Neural cell (in vitro differentiated cells): ENCODE data around the gene C14orf39. TPM values are rescaled to one million over a fixed set of nuclear protein-coding genes. Genes with fewer than 3 reads are reported as not detected.

Experiments used
- H2AFZ ChIP-seq: fragments of 200-600, 300-800 bp; sonication (generic), shearing (Covaris generic); 2 replicates; pipeline ENCODE4 v1.6.0; 2014; ENCODE audit warnings: low read depth, mild to moderate bottlenecking, antibody characterized with exemption, low read length, moderate library complexity
- H3F3A ChIP-seq: fragments of 200-600 bp; shearing (Covaris generic); 2 replicates; pipeline ENCODE4 v1.6.1; 2016; ENCODE audit warnings: mild to moderate bottlenecking, moderate library complexity, mixed read lengths, antibody characterized with exemption, low read length; ENCODE audit not compliant: insufficient read depth, poor library complexity, severe bottlenecking
- H3K27ac ChIP-seq: fragments of 200-600, 300-800 bp; sonication (generic), shearing (Covaris generic); 2 replicates; pipeline ENCODE4 v1.5.1; 2014; ENCODE audit warnings: mild to moderate bottlenecking, low read length, moderate library complexity
- H3K27me3 ChIP-seq: fragments of 300-800, 200-600 bp; sonication (generic), shearing (Covaris generic); 2 replicates; pipeline ENCODE4 v1.6.0; 2014; ENCODE audit warnings: mild to moderate bottlenecking, low read depth, low read length, moderate library complexity; ENCODE audit not compliant: insufficient read depth
- H3K36me3 ChIP-seq: fragments of 300-800, 200-600 bp; sonication (generic), shearing (Covaris generic); 2 replicates; pipeline ENCODE4 v1.5.1; 2014; ENCODE audit warnings: mild to moderate bottlenecking, antibody characterized with exemption, low read length, moderate library complexity; ENCODE audit not compliant: insufficient read depth
- H3K4me2 ChIP-seq: fragments of 300-800, 200-600 bp; sonication (generic), shearing (Covaris generic); 2 replicates; pipeline ENCODE4 v1.6.0; 2014; ENCODE audit warnings: mild to moderate bottlenecking, low read length
- H3K4me3 ChIP-seq: fragments of 300-800, 200-600 bp; sonication (generic), shearing (Covaris generic); 2 replicates; pipeline ENCODE4 v1.5.1; 2014; ENCODE audit warnings: mild to moderate bottlenecking, low read length, moderate library complexity
- H3K79me2 ChIP-seq: fragments of 200-600 bp; shearing (Covaris generic); replicated peaks from 2 replicates; pipeline ENCODE4 v1.6.0; 2014; ENCODE audit warnings: mild to moderate bottlenecking, low read length, moderate library complexity; ENCODE audit not compliant: insufficient read depth
- H3K9ac ChIP-seq: fragments of 300-800, 200-600 bp; sonication (generic), shearing (Covaris generic); 2 replicates; pipeline ENCODE4 v1.6.1; 2016; ENCODE audit warnings: mild to moderate bottlenecking, low read length, mixed read lengths
- H3K9me2 ChIP-seq: fragments of 200-600 bp; shearing (Covaris generic); 2 replicates; pipeline ENCODE4 v1.6.1; 2016; ENCODE audit warnings: mild to moderate bottlenecking, low read length, mixed read lengths; ENCODE audit not compliant: insufficient read depth
- H3K9me3 ChIP-seq: fragments of 200-600, 300-800 bp; sonication (generic), shearing (Covaris generic); 2 replicates; pipeline ENCODE4 v1.6.1; 2016; ENCODE audit warnings: mild to moderate bottlenecking, mixed run types, low read length, moderate library complexity, mixed read lengths
- H4K20me1 ChIP-seq: fragments of 200-600 bp; shearing (Covaris generic); 2 replicates; pipeline ENCODE4 v1.6.1; 2016; ENCODE audit warnings: mild to moderate bottlenecking, mixed run types; ENCODE audit not compliant: insufficient read depth
- CTCF ChIP-seq: fragments of 450-650 bp; IDR thresholded peaks from 2 replicates; pipeline ENCODE4 v1.5.1; 2014; ENCODE audit warnings: antibody characterized with exemption, mild to moderate bottlenecking, moderate library complexity; ENCODE audit not compliant: poor library complexity, severe bottlenecking
- EP300 ChIP-seq: fragments of 450-650 bp; conservative IDR thresholded peaks from 2 replicates; pipeline ENCODE4 v1.6.1; 2014; ENCODE audit warnings: antibody characterized with exemption, mild to moderate bottlenecking, moderate library complexity; ENCODE audit not compliant: poor library complexity, severe bottlenecking
- EZH2 ChIP-seq: fragments of 200-600, 300-800 bp; shearing (Covaris generic), sonication (generic); IDR thresholded peaks from 2 replicates; pipeline ENCODE4 v1.6.1; 2014; ENCODE audit warnings: antibody characterized with exemption, low read length, borderline replicate concordance, mild to moderate bottlenecking; ENCODE audit not compliant: insufficient read depth, poor library complexity, severe bottlenecking
- MXI1 ChIP-seq: fragments of 450-650 bp; conservative IDR thresholded peaks from 2 replicates; pipeline ENCODE4 v1.6.1; 2014; ENCODE audit warnings: antibody characterized with exemption, mild to moderate bottlenecking; ENCODE audit not compliant: poor library complexity, severe bottlenecking
- POLR2AphosphoS5 ChIP-seq: IDR thresholded peaks from 2 replicates; pipeline ENCODE4 v1.6.1; 2012
- RAD21 ChIP-seq: fragments of 450-650 bp; conservative IDR thresholded peaks from 2 replicates; pipeline ENCODE4 v1.6.1; 2014; ENCODE audit warnings: antibody characterized with exemption, mild to moderate bottlenecking, moderate library complexity
- REST ChIP-seq: IDR thresholded peaks from 2 replicates; pipeline ENCODE4 v1.6.1; 2012; ENCODE audit warnings: borderline replicate concordance
- SMC3 ChIP-seq: fragments of 450-650 bp; conservative IDR thresholded peaks from 2 replicates; pipeline ENCODE4 v1.6.1; 2014; ENCODE audit warnings: antibody characterized with exemption, mild to moderate bottlenecking, moderate library complexity; ENCODE audit not compliant: poor library complexity
- TAF1 ChIP-seq: IDR thresholded peaks from 2 replicates; pipeline ENCODE4 v1.6.1; 2012; ENCODE audit warnings: low read depth
- polyA plus RNA-seq: library from polyadenylated mRNA; depleted of rRNA; stranded (reverse); fragments of >200 nt; gene quantifications from 2 replicates; pipeline ENCODE4 v1.2.3, GENCODE V29; 2014

Gene C14orf39
- polyA plus RNA-seq, 1 donor from 2014 or later = 0.12 TPM

GRCh38 chr14:60455875-60456274, 30.0 kb downstream of the C14orf39 start:
- Histone ChIP-seq H2AFZ (no peak overlapping the region), H3K4me3 (no peak overlapping the region), H4K20me1 (no peaks in the 10 kb centered on the region), H3K79me2 (no peaks in the 10 kb centered on the region), H3F3A (no peaks in the 10 kb centered on the region), H3K9ac (no peak overlapping the region), H3K4me2 (no peak overlapping the region), H3K9me2 (no peaks in the 10 kb centered on the region), H3K27ac (no peak overlapping the region), H3K9me3 (no peaks in the 10 kb centered on the region), H3K36me3 (no peaks in the 10 kb centered on the region), H3K27me3 (no peaks in the 10 kb centered on the region)
- TF ChIP-seq EP300 (no peak), MXI1 (no peak), EZH2 (no peak), POLR2AphosphoS5 (no peak), CTCF (no peak), REST (no peak), SMC3 (no peak), TAF1 (no peak), RAD21 (no peak)

DNA sequence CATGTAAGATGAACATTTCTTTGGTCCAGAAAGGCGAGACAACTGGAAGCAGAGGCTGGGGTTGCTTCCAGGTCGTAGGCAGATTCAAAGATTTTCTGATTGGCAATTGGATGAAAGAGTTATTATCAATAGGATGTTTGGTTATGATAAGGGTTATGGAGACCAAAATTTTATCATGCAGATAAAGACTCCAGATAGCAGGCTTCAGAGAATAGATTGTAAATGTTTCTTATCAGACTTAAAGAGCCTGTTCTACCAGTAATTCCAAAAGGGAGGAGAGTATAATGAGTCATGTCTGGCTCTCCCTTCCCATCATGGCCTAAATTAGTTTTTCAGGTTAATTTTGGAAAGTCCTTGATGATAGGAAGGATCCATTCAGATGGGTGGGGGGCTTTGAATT, 55.6 kb downstream of the C14orf39 start:
- no peak overlapping the region for H3K9ac ChIP-seq
- no peak overlapping the region for H2AFZ ChIP-seq
- H3K36me3 ChIP-seq = no peaks in the 10 kb centered on the region
- no peak for TF ChIP-seq MXI1
- TF ChIP-seq REST = no peak
- TF ChIP-seq TAF1 = no peak
- no peak for TF ChIP-seq POLR2AphosphoS5
- no peak for TF ChIP-seq EP300
- no peaks in the 10 kb centered on the region for H3K9me3 ChIP-seq
- H3K79me2 ChIP-seq = no peaks in the 10 kb centered on the region
- H3K4me2 ChIP-seq = no peak overlapping the region
- H3K27ac ChIP-seq = no peak overlapping the region
- no peak overlapping the region for H3K4me3 ChIP-seq
- no peaks in the 10 kb centered on the region for H3F3A ChIP-seq
- H3K9me2 ChIP-seq = no peaks in the 10 kb centered on the region
- no peaks in the 10 kb centered on the region for H3K27me3 ChIP-seq
- no peaks in the 10 kb centered on the region for H4K20me1 ChIP-seq
